LoVo (cell line): Measurements from ENCODE around the gene PCDHB4.
"Not testable (repeated sequence)": the region's sequence is repeated elsewhere in the genome, so short reads cannot be mapped to it uniquely, and the experiment has no call there.

Experiments
- DNase-seq: peaks from one replicate; pipeline ENCODE4 v3.0.0-alpha.2; 2016; ENCODE audit warnings: low spot score

Gene PCDHB4

DNA sequence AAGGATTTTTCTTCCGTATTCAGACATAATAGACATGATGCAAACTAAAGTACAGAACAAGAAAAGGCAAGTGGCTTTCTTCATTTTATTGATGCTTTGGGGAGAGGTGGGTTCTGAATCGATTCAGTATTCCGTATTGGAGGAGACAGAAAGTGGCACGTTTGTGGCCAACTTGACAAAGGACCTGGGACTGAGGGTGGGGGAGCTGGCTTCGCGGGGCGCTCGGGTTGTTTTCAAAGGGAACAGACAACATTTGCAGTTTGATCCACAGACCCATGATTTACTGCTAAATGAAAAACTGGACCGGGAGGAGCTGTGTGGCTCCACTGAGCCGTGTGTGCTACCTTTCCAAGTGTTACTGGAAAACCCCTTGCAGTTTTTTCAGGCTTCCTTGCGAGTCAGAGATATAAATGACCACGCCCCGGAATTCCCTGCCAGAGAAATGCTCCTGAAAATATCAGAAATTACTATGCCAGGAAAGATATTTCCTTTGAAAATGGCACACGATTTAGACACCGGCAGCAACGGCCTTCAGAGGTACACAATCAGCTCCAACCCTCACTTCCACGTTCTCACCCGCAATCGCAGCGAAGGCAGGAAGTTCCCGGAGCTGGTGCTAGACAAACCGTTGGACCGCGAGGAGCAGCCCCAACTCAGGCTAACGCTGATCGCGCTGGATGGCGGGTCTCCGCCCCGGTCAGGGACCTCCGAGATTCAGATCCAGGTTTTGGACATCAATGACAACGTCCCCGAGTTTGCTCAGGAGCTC, 28.8 kb downstream of the PCDHB4 start:
- no peak for DNase-seq

DNA sequence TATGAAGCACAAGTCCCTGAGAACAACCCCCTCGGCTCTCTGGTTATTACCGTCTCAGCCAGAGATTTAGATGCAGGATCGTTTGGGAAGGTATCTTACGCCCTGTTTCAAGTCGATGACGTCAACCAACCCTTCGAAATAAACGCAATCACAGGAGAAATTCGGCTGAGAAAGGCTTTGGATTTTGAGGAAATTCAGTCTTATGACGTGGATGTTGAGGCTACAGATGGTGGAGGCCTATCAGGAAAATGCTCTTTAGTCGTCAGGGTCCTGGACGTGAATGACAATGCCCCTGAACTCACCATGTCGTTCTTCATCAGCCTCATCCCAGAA, 29.3 kb downstream of the PCDHB4 start:
- no peak for DNase-seq

DNA sequence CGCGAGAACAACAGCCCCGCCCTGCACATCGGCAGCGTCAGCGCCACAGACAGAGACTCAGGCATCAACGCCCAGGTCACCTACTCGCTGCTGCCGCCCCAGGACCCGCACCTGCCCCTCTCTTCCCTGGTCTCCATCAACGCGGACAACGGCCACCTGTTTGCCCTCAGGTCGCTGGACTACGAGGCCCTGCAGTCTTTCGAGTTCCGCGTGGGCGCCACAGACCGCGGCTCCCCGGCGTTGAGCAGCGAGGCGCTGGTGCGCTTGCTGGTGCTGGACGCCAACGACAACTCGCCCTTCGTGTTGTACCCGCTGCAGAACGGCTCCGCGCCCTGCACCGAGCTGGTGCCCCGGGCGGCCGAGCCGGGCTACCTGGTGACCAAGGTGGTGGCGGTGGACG, 30.0 kb downstream of the PCDHB4 start:
- DNase-seq = not testable (repeated sequence)

DNA sequence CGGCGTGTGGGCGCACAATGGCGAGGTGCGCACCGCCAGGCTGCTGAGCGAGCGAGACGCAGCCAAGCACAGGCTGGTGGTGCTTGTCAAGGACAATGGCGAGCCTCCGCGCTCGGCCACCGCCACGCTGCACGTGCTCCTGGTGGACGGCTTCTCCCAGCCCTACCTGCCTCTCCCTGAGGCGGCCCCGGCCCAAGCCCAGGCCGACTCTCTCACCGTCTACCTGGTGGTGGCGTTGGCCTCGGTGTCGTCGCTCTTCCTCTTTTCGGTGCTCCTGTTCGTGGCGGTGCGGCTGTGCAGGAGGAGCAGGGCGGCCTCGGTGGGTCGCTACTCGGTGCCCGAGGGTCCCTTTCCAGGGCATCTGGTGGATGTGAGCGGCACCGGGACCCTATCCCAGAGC, 30.5 kb downstream of the PCDHB4 start:
- not testable (repeated sequence) for DNase-seq

DNA sequence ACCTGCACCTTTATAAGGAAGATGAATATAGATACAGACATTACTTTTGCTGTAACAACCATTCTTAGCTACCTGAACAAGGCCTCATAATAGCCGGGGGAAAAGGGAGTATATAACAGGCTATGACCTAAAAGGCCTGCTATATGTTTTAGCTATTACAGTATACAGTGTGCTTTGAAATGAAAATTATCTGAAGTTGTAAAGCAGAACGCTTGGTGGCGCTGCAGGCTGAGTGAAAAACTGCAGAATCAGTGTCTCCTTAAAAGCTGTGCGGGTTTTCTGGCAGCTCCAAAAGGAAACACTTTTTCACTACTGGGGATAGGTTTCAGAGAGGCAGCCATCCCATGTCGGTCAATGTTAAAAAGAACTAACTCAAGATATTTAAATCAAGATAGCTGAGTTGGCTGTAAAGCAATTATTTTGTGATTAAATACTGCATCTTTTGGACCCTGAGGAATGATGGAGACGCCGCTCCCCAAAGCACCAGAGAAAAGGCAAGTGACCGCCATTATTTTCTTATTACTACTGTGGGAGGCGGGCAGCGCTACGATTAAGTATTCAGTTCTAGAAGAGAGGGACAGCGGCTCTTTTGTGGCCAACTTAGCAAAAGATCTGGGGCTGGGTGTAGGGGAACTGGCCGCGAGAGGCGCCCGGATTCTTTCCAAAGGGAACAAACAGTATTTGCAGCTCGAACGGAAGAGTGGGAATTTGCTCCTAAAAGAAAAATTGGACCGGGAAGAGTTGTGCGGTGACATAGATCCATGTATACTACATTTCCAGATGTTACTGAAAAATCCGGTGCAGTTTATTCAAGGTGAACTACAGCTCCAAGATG, 34.1 kb downstream of the PCDHB4 start:
- no peak for DNase-seq

DNA sequence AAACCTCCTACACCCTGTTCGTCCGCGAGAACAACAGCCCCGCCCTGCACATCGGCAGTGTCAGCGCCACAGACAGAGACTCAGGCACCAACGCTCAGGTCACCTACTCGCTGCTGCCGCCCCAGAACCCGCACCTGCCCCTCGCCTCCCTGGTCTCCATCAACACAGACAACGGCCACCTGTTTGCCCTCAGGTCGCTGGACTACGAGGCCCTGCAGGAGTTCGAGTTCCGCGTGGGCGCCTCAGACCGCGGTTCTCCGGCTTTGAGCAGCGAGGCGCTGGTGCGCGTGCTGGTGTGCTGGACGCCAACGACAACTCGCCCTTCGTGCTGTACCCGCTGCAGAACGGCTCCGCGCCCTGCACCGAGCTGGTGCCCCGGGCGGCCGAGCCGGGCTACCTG, 35.7 kb downstream of the PCDHB4 start:
- DNase-seq = not testable (repeated sequence)

DNA sequence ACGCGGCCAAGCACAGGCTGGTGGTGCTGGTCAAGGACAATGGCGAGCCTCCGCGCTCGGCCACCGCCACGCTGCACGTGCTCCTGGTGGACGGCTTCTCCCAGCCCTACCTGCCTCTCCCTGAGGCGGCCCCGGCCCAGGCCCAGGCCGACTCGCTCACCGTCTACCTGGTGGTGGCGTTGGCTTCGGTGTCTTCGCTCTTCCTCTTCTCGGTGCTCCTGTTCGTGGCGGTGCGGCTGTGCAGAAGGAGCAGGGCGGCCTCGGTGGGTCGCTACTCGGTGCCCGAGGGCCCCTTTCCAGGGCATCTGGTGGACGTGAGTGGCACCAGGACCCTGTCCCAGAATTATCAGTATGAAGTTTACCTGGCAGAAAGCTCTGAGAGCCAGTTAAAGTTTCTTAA, 36.3 kb downstream of the PCDHB4 start:
- not testable (repeated sequence) for DNase-seq

DNA sequence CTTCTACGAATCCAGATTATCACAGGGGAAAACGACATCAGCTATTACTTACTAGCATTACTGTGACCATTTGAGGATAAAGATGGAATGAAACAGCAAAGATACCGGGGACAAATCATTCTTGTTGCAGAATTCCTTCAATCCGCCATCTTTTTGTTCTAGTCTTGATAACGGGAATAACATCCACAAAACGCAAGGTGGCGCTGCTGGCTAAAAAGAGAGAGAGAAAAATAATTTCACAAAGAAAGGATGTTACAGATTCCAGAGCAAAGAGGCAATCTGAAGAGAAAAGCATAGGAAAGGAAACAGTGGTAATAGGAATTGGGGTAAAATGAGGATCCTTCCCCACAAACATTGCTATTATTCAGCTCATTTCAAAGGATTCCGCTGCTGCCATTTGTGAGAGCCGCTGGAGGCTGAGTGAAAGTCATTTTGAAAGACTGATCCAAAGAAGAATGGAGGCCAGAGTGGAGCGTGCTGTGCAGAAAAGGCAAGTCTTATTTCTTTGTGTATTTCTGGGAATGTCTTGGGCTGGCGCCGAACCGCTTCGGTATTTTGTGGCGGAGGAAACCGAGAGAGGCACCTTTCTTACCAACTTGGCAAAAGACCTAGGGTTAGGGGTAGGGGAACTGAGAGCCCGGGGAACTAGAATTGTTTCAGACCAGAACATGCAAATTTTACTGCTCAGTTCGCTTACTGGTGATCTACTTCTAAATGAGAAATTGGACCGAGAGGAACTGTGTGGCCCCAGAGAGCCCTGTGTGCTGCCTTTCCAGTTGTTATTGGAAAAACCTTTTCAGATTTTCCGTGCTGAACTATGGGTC, 51.0 kb downstream of the PCDHB4 start, which contains the start of gene PCDHB7:
Gene PCDHB7 (plus strand): TSS at position 264 of the 824 bp plus-strand sequence. CDS start 192 bp downstream, at position 456.
- peak; percentile 11 for DNase-seq

DNA sequence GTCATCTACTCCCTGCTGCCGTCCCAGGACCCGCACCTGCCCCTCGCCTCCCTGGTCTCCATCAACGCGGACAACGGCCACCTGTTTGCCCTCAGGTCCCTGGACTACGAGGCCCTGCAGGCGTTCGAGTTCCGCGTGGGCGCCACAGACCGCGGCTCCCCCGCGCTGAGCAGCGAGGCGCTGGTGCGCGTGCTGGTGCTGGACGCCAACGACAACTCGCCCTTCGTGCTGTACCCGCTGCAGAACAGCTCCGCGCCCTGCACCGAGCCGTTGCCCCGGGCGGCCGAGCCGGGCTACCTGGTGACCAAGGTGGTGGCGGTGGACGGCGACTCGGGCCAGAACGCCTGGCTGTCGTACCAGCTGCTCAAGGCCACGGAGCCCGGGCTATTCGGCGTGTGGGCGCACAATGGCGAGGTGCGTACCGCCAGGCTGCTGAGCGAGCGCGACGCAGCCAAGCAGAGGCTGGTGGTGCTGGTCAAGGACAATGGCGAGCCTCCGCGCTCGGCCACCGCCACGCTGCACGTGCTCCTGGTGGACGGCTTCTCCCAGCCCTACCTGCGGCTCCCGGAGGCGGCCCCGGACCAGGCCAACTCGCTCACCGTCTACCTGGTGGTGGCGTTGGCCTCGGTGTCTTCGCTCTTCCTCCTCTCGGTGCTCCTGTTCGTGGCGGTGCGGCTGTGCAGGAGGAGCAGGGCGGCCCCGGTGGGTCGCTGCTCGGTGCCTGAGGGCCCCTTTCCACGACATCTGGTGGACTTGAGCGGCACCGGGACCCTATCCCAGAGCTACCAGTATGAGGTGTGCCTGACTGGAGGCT, 52.9 kb downstream of the PCDHB4 start:
- DNase-seq = not testable (repeated sequence)
